Measurements from ENCODE around the gene GABRD.

GABRD gene

GRCh38 chr1:2056955-2057590 lies 37.9 kb downstream of the GABRD start:
- no peak for DNase-seq

- no peak for DNase-seq
These were observed 40.3 kb downstream of the GABRD start for GRCh38 chr1:2059290-2059953.

- no peak for DNase-seq
These were observed 40.9 kb downstream of the GABRD start for GRCh38 chr1:2060072-2060471.

GRCh38 chr1:2060535-2060934 lies 41.4 kb downstream of the GABRD start:
- DNase-seq = no peak

GRCh38 chr1:2061065-2061778 lies 42.1 kb downstream of the GABRD start:
- no peak for DNase-seq

GRCh38 chr1:2065699-2066098 lies 46.6 kb downstream of the GABRD start:
- no peak for DNase-seq

GRCh38 chr1:2067393-2067792 lies 48.2 kb downstream of the GABRD start:
- DNase-seq = no peak

GRCh38 chr1:2067981-2068380 lies 48.8 kb downstream of the GABRD start:
- DNase-seq = no peak

- DNase-seq = no peak
These were observed 49.8 kb downstream of the GABRD start for GRCh38 chr1:2068951-2069350.

GRCh38 chr1:2070016-2070415 lies 50.9 kb downstream of the GABRD start:
- DNase-seq = no peak

- DNase-seq = no peak
These were observed 51.8 kb downstream of the GABRD start for GRCh38 chr1:2070800-2071530.

- DNase-seq = no peak
These were observed 53.1 kb downstream of the GABRD start for GRCh38 chr1:2072109-2072806.

GRCh38 chr1:2072891-2073290 lies 53.7 kb downstream of the GABRD start:
- no peak for DNase-seq

GRCh38 chr1:2073382-2074230 lies 54.5 kb downstream of the GABRD start:
- DNase-seq = no peak

GRCh38 chr1:2074396-2074795 lies 55.3 kb downstream of the GABRD start:
- DNase-seq = no peak

- no peak for DNase-seq
These were observed 56.0 kb downstream of the GABRD start for GRCh38 chr1:2074944-2075740.

GRCh38 chr1:2076826-2077225 lies 57.7 kb downstream of the GABRD start:
- DNase-seq = no peak

- DNase-seq = no peak
These were observed 59.0 kb downstream of the GABRD start for GRCh38 chr1:2078170-2078569.

- no peak for DNase-seq
These were observed 60.4 kb downstream of the GABRD start for GRCh38 chr1:2079396-2080085.

GRCh38 chr1:2080140-2080539 lies 61.0 kb downstream of the GABRD start:
- no peak for DNase-seq
